Neural crest cell (in vitro differentiated cells): ENCODE results near the gene RPA3. TPM values are rescaled to one million over a fixed set of nuclear protein-coding genes. Genes with fewer than 3 reads are reported as not detected.

ENCODE experiments used
- DNase-seq: peaks from one replicate; pipeline ENCODE4 v3.0.0; 2021; ENCODE audit warnings: low read depth, mixed read lengths, low spot score
- H3K27ac Mint-ChIP-seq: one replicate; pipeline ENCODE4 v1.8.0; 2021; ENCODE audit warnings: mild to moderate bottlenecking, mixed read lengths; ENCODE audit not compliant: unreplicated experiment
- H3K27me3 Mint-ChIP-seq: 2 replicates; pipeline ENCODE4 v1.8.0; 2021; ENCODE audit warnings: low read depth, mild to moderate bottlenecking, mixed read lengths
- H3K36me3 Mint-ChIP-seq: 2 replicates; pipeline ENCODE4 v1.8.0; 2021; ENCODE audit warnings: low read depth, mild to moderate bottlenecking, mixed read lengths
- H3K4me1 Mint-ChIP-seq: 2 replicates; pipeline ENCODE4 v1.8.0; 2021; ENCODE audit warnings: mixed read lengths
- H3K4me3 Mint-ChIP-seq: one replicate; pipeline ENCODE4 v1.8.0; 2021; ENCODE audit warnings: mild to moderate bottlenecking, mixed read lengths
- H3K9me3 Mint-ChIP-seq: 2 replicates; pipeline ENCODE4 v1.8.0; 2021; ENCODE audit warnings: mixed read lengths
- total RNA-seq: library from RNA; stranded (reverse); gene quantifications from 2 replicates; pipeline ENCODE4 v1.2.1, GENCODE V29; 2021
- TF ChIP-seq, protein P1 (sequence below): fragments of 200-600 bp; sonication (generic); conservative IDR thresholded peaks from 2 replicates; pipeline ENCODE4 v1.5.0; 2021; ENCODE audit warnings: antibody characterized with exemption, mild to moderate bottlenecking

RPA3 gene
- total RNA-seq, 1 donor from 2014 or later = 78.8 TPM

DNA sequence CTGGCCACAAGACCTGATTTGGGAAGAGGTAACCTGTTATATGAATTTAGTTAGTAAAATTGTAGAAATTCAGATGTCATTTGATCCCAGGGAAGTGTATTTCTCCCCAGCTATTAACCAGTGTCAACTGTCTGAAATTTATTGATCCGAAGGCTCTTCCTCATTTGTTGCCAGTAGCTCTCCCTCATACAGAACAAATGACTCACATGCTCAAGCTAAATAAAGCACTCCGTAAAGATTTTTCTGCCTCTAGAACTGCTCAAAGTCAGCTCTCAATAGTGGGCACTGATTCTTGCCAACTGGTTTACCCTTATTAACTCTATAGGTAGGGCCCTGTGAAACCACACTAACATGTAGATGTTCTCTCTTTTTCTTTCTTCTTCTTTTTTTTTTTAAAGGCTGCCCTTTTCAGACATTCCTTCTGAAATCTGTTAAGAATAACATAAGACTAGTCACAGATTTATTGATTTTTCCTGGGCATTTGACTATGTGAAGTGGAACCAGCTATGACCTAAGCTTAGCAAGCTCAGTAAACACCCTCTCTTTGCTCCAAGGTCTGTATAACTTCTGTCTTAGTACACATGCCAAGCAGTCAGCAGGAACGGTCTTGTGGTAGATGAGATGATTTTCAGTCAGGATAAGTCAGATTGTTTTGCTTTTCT, 21.8 kb downstream of the RPA3 start:
- H3K9me3 Mint-ChIP-seq = no peaks in the 10 kb centered on the region
- no peak for DNase-seq
- H3K27me3 Mint-ChIP-seq = no peaks in the 10 kb centered on the region
- H3K36me3 Mint-ChIP-seq = peaks cover 4% of the 10 kb centered on the region
- peaks cover 11% of the 10 kb centered on the region for H3K4me1 Mint-ChIP-seq
- no peak overlapping the region for H3K27ac Mint-ChIP-seq
- TF ChIP-seq, protein P1, sequence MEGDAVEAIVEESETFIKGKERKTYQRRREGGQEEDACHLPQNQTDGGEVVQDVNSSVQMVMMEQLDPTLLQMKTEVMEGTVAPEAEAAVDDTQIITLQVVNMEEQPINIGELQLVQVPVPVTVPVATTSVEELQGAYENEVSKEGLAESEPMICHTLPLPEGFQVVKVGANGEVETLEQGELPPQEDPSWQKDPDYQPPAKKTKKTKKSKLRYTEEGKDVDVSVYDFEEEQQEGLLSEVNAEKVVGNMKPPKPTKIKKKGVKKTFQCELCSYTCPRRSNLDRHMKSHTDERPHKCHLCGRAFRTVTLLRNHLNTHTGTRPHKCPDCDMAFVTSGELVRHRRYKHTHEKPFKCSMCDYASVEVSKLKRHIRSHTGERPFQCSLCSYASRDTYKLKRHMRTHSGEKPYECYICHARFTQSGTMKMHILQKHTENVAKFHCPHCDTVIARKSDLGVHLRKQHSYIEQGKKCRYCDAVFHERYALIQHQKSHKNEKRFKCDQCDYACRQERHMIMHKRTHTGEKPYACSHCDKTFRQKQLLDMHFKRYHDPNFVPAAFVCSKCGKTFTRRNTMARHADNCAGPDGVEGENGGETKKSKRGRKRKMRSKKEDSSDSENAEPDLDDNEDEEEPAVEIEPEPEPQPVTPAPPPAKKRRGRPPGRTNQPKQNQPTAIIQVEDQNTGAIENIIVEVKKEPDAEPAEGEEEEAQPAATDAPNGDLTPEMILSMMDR = no peak
- no peak overlapping the region for H3K4me3 Mint-ChIP-seq

DNA sequence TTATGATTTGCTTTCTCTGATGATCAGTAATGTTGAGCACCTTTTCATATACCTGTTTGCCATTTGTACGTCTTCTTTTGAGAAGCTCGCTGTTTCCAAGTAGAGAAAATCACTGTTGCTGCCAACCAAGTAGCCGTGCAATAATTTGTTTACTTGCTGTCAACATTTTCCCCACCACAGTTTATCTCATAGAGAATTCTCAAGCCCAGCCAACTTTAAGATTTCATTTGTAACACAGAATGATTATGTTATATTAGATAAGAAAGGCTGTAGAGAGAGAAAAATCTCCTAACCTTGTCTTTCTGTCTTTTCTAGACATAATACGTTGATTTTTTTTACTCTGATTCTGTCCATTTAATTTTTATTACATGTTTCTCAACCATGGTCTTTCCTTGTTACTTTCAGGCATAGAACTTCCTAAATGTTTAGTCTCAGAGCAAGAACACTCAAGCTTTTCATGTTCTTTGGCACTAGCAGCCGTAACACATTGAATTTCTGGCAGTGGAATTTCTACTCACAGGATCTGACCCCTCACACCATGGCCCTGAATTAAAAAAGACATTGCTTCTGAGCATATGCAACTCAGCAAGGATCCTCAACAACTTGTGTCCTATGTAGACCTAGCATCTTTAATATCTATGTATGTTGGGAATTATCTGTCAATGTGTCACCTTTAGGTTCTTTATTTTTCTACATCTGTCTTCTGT, 23.1 kb downstream of the RPA3 start:
- H3K27me3 Mint-ChIP-seq = no peaks in the 10 kb centered on the region
- H3K36me3 Mint-ChIP-seq = peaks cover 4% of the 10 kb centered on the region
- DNase-seq = no peak
- no peaks in the 10 kb centered on the region for H3K9me3 Mint-ChIP-seq
- no peak overlapping the region for H3K27ac Mint-ChIP-seq
- H3K4me1 Mint-ChIP-seq = peaks cover 11% of the 10 kb centered on the region
- TF ChIP-seq, protein P1 = no peak
- H3K4me3 Mint-ChIP-seq = no peak overlapping the region

DNA sequence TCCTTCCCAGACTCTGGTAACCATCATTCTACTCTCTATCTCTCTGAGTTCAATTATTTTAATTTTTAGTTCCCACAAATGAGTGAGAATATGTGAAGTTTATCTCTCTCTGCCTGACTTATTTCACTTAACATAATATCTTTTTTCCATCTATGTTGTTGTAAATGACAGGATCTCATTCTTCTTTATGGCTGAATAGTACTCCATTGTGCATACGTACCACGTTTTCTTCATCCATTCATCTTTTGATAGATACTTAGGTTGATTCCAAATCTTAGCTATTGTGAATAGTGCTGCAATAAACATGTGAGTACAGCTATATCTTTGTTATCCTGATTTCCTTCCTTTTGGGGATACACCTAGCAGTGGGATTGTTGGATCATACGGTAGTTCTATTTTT, 23.9 kb downstream of the RPA3 start:
- DNase-seq = no peak
- Mint-ChIP-seq H3K27ac (no peak overlapping the region), H3K9me3 (no peaks in the 10 kb centered on the region), H3K4me3 (no peak overlapping the region), H3K4me1 (peaks cover 11% of the 10 kb centered on the region), H3K36me3 (peaks cover 4% of the 10 kb centered on the region), H3K27me3 (no peaks in the 10 kb centered on the region)
- TF ChIP-seq, protein P1 = no peak

DNA sequence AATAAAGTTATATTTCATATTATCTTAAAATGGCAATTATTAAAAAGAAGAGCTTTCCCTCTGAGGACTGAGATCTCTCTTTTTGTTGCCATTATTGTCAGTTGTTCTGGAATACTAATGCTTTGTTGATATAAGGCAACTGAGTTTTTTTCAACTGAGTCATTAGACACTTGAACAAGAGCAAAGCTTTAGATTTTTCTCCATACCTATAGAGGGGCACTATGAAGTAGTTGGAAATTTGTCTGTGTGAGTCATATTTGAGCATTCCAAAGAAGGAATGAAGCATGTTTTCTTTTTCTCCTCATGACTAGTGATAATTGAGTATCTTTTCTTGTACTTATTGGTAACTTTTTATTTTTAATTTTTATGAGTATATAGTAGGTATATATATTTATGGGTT, 24.5 kb downstream of the RPA3 start:
- Mint-ChIP-seq H3K4me1 (peaks cover 11% of the 10 kb centered on the region), H3K4me3 (no peak overlapping the region), H3K27ac (no peak overlapping the region), H3K27me3 (no peaks in the 10 kb centered on the region), H3K9me3 (no peaks in the 10 kb centered on the region), H3K36me3 (peaks cover 4% of the 10 kb centered on the region)
- no peak for DNase-seq
- TF ChIP-seq, protein P1 = no peak

DNA sequence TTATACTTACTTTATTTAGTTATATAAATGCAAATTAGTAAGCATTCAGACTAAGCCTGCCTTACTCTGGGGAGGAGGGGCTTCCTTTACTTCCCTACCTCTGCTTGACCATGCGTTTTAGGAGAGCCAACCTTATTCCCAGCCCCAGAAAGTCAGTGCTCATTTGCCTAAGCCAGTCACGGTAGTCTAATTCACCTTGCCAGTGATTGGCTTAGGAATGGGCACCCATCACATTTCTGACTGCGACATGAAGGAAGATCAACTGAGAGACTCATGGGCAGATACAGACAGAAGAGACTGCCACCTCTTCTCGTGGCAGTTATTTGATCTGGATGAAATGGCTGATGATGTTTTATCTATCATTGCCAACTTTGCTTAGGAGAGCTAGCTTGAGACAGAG, 29.5 kb downstream of the RPA3 start:
- TF ChIP-seq, protein P1 = no peak

More for the DNA sequence above, 29.5 kb downstream of the RPA3 start:
- Mint-ChIP-seq H3K9me3 (no peaks in the 10 kb centered on the region), H3K36me3 (no peaks in the 10 kb centered on the region), H3K4me3 (no peak overlapping the region), H3K27ac (no peak overlapping the region), H3K4me1 (peaks cover 11% of the 10 kb centered on the region), H3K27me3 (no peaks in the 10 kb centered on the region)
- DNase-seq = no peak
